HT-29 (cell line): ENCODE results near the gene PTAFR. TPM values are rescaled to one million over a fixed set of nuclear protein-coding genes. Genes with fewer than 3 reads are reported as not detected.
A peak's percentile ranks its signal among the peaks of the same experiment; 100 is the strongest.

Source experiments
- DNase-seq: peaks from one replicate; pipeline ENCODE4 v3.0.0-alpha.2; 2015; ENCODE audit warnings: low spot score
- total RNA-seq: library from RNA; depleted of rRNA; stranded (reverse); fragments of >200 nt; shearing (Covaris generic); gene quantifications from 2 replicates; pipeline ENCODE4 v1.2.3, GENCODE V29; 2014

The PTAFR gene
- total RNA-seq, 1 experiment from 2014 or later, result 0.56 TPM

DNA sequence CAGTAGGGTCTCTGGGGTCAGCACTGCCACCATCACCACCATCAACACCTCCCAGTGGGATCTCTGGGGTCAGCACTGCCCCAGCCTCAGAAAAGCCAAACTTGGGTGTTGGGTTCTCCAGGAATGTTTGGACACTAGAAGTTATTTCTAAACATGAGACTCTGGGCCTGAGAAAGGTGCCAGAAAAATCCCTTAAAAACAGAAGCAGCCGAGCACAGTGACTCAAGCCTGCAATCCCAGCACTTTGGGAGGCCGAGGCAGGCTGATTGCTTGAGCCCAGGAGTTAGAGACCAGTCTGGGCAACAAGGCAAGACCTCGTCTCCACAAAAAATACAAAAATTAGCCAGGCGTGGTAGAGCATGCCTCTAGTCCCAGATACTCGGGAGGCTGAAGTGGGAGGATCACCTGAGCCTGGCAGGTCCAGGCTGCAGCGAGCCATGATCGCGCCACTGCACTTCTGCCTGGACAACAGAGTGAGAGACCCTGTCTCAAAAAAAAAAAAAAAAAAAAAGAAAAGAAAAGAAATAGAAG, 470 bp downstream of the PTAFR start:
- no peak for DNase-seq

DNA sequence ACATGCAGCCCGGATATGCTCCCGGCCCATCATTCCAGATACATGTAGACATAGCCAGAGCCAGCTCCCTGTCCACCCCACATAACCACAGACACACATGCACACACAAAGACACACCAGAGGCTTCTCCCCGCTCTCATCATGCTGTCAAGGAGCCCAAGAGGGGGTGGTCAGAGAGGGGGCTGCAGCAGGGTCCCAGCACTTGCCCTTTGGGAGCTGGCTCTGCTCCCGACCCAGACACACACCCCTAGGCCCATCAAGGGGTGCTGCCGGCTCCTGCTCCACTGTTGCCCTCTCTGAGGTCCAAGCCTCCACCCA, 2.6 kb downstream of the PTAFR start:
- DNase-seq, result no peak

DNA sequence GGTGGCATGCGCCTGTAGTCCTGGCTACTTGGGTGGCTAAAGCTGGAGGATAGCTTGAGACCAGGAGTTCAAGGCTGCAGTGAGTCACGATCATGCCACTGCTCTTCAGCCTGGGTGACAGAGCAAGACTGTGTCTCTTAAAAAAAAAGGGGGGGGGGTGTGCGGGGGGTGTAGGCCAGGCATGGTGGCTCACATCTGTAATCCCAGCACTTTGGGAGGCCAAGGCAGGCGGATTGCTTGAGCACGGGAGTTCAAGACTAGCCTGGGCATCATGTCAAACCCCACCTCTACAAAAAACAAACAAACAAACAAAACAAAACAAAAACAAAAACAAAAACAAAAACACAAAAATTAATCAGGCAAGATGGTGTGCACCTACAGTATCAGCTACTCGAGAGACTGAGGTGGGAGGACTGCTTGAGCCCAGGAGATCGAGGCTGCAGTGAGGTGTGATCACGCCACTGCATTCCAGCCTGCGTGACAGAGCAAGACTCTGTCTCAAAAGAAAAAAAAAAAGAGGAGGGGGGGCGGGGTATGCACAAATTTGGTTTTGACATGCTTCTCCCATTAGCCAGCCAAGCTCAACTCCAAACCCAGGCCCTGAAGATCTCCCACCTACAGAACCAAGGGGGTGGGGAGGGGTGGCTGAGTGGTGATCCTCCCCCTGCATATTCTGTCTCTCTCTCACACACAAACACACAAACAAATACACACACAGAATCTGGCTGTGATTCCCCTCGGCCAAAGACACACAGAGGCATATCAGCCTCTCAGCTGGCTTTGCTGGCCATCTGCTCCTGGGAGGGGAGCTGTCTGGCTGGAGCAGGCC, 3.1 kb downstream of the PTAFR start:
- DNase-seq, result no peak

DNA sequence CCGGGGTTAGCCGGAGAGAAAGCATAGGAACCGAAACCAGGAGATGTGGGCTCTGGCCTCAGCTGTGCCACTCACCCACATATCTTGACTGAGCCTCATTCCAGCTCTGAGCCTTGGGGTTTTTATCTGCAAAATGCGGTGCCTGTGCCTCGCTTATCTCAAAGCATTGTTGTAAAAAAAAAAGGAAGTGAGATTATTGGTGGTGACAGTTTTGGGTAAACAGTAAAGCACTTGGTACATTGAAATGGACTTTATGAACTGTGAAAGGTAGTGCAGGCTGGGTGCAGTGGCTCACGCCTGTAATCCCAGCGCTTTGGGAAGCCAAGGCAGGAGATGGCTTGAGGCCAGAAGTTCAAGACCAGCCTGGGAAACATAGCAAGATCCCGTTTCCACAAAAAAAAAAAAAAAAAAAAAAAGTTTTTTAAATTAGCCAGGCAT, 3.8 kb downstream of the PTAFR start:
- DNase-seq, result no peak

DNA sequence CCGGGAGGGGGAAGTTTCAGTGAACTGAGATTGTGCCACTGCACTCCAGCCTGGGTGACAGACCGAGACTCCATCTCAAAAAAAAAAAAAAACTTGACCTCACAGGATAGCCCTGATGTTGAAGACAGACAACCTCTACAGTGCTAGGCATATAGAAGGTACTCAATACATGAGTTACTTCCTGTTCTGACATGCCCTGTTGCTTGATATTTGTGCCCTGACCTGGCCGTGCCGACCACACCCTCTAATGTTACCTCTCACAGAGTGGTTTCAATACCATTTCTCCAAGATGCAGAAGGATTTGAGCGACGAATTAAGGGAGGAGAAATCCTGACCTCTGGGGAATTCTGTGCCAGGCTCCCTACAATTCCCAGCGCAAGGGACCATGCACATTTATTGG, 5.2 kb downstream of the PTAFR start:
- no peak for DNase-seq

DNA sequence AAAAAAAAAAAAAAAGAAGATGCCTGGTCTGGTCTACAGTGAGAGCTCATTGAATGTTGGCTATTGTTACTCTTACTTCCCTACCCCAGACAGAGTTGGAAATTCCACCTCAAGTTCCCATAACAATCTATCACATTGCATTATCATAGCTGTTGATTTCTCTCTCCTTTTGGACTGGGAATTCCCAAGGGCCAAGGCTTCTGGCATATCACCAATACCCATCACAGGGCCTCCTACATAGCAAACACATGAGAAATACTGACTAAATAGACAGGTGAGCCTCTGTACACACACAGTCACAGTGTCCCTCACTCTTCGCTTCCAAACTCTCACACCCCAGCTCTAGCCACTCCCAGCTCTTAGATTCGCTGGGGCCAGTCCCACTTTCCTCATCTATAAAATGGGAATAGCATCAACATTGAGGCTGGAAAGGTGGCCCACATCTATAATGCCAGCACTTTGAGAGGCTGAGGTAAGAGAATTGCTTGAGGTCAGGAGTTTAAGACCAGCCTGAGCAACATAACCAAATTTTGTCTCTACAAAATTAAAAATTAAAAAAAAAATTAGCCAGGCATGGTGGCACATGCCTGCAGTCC, 6.4 kb downstream of the PTAFR start:
- DNase-seq, result no peak

DNA sequence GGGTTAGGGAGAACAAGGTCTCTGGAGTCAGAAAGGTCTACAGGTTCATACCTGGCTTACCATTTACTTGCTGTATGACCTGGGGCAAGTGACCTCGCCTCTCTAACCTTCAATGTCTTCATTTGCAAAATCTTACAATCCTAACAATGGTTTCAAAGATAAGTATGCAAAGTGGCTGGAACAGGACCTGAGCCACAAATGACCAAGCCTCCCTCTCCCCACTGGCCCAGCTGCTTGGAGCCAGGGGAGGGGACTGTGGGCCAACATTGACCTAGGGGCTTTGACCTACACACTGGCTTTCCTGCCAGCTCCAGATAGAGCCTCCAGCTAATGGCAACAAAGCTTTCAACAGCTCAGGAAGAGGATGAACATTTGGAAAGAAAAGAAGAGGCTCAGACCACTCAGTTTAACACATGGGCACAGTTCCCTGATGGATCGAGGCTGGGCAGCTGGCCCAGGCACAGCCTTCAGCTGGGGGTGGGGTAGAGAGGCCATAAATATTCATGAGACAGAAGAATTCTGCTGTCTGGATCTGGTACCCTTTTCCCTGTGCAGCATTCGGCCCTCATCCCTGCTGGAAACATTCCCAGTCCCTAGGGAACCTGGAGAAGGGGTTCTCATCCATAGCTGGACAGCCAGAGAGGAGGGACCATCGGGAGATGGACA, 12.9 kb downstream of the PTAFR start:
- no peak for DNase-seq

DNA sequence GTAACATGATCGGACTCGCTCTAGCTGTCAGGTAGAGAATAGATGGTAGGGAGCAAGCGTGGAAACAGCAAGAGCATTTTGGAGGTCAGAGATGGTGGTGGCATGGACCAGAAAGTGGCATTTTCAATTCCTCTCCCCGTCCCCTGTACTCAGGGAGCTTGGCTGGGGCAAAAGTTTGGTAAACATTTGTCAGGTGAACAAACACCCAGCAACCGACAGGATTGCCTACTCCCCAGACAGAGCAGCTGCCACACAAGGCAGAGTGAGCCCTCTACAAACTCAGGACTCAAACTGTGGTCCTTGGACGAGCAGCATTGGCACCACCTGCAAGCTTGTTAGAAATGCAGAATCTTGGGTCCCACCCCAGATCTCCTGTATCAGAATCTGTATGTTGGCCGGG, 14.3 kb downstream of the PTAFR start:
- DNase-seq, result no peak

DNA sequence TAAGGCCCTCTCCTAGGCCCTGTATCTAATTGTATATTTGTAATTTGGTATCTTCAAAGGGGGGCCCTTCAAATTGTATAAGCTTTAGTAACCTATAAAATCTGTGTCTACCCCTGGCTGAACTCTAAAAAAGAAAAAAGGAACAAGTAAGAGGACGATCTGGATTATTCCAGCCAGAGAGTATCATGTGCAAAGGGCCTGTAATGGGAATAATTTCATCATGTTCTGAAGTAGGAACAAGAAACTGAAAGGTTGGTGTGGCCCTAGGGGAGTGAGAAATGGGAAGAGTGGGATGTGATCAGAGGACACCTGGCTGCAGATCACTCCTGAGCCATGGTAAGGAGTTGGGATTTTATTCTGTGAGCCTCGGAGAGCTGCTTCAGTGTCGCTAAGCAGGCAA, 14.7 kb downstream of the PTAFR start:
- no peak for DNase-seq

DNA sequence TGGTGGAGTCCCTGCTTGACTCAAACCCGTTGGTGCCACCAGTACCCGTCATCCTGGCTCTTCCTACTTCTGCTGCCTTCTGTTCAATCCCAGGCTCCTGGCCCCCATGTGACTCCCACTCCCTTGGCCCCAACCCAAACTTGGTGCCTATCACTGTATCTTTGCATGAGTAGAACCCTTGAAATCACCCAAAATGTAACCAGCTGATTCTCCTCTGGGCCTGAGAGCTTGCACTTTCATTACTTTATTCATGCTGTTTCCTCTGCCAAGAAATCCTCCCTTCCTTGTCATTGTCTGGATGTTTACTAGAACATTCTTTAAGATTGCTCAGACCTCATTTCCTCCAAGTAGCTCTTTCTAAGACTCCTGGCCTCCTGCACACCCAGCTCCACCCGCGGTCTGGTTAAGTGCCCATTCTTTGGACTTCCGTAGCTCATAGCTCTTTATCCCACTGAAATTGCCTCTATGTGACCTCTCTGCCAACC, 15.7 kb downstream of the PTAFR start:
- DNase-seq, result peak; percentile 49

DNA sequence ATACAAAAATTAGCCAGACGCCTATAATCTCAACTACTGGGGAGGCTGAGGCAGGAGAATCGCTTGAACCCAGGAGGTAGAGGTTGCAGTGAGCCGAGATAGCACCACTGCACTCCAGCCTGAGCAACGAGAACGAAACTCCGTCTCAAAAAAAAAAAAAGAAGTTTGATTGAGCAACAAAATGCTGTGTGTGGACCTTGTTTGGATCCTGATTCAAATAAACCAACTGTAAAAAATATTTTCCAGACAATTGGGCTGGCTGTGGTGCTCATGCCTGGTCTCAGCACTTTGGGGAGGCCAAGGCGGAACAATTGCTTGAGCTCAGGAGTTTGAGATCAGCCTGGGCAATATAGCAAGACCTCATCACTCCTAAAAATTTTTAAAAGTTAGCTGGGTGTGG, 16.8 kb downstream of the PTAFR start:
- no peak for DNase-seq

DNA sequence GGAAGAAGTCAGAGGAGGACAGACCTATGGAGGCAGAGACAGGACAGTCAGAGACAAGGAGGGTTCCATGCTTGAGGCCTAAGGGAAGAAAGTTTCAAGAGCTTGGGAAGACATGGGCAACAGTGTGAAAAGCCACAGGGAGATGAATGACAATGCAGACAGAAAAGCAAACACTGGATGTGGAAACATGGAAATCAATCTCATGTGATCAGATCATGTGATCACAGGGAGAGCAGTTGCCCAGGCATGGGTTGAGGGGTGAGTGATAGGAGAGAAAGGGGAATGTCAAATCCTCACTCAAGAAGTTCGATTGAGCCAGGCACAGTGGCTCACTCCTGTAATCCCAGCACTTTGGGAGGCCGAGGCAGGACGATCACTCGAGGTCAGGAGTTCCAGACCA, 17.2 kb downstream of the PTAFR start:
- DNase-seq, result no peak

DNA sequence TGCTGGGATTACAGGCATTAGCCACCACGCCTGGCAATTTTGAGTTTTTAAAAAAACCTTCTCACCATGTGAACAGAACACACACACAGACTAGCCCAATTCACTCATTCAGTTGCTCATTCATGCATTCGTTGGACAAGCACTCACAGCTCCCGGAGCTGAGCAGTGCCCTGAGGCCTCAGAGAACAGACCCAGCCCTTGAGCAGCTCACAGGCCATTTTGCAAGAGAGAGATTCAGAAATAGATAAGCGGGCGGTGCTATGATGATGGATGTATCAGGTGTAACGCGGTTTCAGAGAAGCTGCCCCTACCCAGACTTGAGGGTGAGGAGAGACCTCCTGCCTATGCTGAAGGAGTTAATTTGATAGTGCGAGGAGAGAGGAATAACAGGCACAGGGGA, 18.6 kb downstream of the PTAFR start:
- no peak for DNase-seq

DNA sequence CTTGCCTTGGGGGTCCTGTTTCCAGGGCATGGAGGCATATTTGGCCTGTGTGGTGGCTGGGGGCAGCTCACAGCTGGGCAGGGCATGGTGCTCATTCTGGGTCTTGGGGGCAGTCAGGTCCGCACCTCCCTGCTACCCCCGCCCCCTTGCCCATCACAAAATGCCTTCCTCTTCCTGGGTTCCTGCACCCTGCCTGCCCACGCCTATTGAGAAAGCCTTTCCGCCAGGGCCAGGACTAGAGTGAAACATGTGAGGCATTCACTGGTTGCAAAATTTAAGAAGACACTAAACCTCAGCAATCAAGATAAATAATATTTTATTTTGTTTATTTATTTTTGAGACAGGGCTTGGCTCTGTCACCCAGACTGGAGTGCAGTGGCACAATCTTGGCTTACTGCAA, 19.7 kb downstream of the PTAFR start:
- DNase-seq, result no peak

DNA sequence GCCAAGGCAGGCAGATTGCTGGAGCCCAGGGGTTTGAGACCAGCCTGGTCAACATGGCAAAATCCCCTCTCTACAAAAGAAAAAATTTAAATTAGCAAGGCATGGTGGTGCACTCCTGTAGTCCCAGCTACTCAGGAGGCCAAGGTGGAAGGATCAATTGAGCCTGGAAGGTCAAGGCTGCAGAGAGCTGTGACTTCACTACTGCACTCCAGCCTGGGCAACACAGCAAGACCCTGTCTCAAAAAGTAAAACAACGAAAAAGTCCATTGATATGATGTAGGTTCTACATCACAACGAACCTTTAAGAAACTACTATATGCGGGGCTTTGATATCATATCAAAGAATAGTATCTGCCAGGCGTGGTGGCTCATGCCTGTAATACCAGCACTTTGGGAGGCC, 20.9 kb downstream of the PTAFR start:
- no peak for DNase-seq

DNA sequence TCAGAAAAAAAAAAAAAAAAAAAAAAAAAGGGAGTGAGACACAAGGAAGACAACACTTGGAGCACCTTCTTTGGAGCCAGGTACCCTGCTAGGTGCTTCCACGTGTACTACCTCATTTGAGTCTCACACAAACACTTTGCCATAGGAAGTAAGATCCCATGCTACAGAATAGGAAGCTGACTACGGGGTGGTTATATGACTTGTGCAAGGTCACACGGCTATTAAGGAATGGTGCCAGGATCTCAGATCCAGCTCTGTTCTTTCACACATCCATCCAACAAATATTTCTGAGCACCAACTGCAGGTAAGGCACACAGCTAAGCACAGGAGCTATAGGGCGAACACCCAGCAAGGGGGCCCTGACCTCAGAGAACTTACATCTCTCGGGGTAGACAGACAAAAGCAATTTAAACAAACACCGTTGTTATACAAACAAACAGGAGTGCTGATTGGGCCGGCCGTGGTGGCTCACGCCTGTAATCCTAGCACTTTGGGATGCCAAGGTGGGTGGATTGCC, 22.4 kb downstream of the PTAFR start:
- DNase-seq, result no peak

DNA sequence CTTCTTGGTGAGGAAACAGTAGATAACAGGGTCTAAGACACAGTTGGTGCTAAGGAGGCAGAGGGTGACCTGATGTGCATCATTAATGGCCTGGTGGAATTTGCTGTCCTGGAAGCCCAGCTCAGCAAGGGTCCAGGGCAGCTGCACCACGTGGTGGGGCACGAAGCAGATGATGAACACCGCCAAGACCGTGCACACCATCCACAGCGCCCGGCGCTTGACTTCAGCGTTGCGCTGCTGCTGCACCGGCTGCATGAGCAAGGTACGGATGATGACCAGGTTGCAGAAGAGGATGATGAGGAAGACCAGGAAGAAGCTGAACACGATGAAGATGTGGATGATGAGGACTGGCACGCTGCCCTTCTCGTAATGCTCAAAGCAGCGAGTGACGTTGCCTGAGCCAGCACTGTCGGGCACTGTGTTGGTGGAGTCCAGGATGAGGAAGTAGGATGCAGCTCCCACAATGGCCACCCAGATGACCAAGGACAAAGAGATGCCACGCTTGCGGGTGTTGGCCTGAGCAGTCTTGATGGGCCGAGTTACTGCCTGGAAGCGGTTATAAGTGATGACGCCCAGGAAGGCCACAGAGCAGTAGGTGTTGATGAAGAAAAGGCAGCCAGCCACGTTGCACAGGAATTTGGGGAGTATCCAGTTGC, 26.2 kb downstream of the PTAFR start:
- no peak for DNase-seq

DNA sequence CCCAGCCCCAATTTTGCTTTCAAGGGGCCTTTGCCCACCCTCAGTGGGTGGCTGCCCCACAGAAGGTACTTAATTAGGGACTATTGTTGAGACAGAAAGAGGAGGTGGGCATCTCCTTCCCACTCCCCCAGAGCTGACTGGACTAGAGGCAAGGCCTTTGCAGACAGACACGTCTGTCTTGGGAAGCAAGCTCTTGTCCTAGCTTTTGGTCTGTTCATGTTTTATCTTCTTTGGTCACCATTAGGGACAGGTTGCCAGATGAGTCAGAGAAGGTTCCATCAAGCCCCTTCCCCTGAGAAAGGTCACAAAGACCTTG, 27.7 kb downstream of the PTAFR start:
- no peak for DNase-seq

DNA sequence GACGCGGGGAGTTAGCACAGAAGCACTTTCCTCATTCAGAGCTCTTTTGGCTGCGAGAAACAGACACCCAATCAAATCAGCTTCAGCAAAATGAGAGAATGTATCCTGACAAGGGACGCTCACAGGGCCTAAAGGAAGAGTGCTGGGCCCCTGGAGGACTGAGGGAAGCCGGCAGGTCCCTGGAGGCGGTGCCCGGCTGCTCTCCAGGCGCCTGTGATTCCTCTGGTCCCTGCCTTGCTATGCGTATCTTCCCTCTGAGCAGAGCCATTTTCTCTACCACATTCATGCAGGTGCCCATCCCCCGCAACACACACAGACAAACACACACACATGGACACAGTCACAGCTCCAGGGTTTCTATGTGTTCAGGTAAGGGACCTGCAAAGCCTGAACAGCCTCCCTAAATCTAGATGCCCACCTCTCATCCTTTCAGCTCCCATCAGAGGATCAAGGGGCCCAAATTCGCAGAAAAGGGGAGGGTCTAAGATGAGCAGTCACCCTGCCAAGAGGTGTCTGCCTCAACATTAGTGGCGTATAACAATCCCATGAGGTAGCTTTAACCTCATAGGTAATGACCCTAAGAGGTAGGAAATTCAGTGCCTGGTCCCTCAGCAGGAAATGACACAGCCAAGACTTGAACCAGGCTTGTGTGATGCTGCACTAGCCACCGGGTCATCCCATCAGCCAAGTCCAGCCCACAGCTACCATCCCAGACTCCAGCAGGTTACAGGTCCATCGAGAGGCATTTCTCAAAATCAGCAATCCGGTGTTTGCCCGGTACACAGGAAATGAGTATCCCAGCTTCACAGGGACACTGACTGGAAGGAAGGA, 29.0 kb downstream of the PTAFR start:
- no peak for DNase-seq

DNA sequence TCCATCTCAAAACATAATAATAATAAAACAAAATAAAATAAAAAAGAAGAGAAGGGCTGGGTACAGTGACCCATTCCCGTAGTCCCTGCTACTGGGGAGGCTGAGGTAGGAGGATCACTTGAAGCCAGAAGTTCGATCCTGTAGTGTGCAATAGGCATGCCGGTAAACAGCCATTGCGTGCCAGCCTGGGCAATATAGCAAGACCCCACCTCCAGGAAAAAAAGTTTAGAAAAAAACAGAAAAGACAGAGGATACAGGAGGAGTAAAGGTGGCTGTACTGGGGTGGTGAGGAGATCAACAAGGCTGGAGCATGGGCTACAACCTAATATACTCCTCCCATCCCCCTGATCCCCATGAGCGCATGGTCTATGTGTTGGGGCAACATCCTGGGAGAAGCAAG, 30.8 kb downstream of the PTAFR start:
- no peak for DNase-seq
